K562 (cell line): ENCODE results near the gene RPL7L1. TPM values are rescaled to one million over a fixed set of nuclear protein-coding genes. Genes with fewer than 3 reads are reported as not detected.
"Not testable (repeated sequence)": the region's sequence is repeated elsewhere in the genome, so short reads cannot be mapped to it uniquely, and the experiment has no call there.

Experiments used
- ATAC-seq: fragments of 200-7000 bp; cut with Tn5 transposase; 3 replicates; pipeline ENCODE4 v1.9.1; 2020; ENCODE audit warnings: moderate library complexity
- BruUV-seq: library from RNA; stranded (reverse); fragments of 400-500 nt; replicated peaks from 2 replicates; lab custom pipeline; 2021; lab: Mats Ljungman, UMichigan
- CTCF ChIA-PET: fragments of 300-600 bp; formaldehyde crosslinking; extraction: SDS; loops from one replicate; lab custom pipeline; 2021; ENCODE audit warnings: low intra/inter-chr PET ratio; lab: Yijun Ruan, JAX
- POLR2A ChIA-PET: fragments of 300-600, 350-650 bp; sonication (Branson Sonifier 250); formaldehyde crosslinking; extraction: SDS; loops from one replicate; lab custom pipeline; 2021; ENCODE audit warnings: antibody characterized with exemption, inconsistent platforms; lab: Yijun Ruan, JAX
- DNase-seq, 4 experiments: peaks; one replicate each; pipeline versions ENCODE4 v3.0.0 to v3.0.0-alpha.2; 2011 to 2018; ENCODE audit warnings: low spot score in 3 of 4, mixed read lengths in 3 of 4; ENCODE audit errors: extremely low read depth in 1 of 4
- FAIRE-seq: peaks from 2 replicates; lab custom pipeline; 2011; peaks lifted over from hg19 to GRCh38; lab: Jason Lieb, UNC
- H2AFZ ChIP-seq: 2 replicates; pipeline ENCODE4 v1.6.0; 2011; ENCODE audit warnings: low read depth, low read length, control low read depth, inconsistent platforms
- H3K27ac ChIP-seq: fragments of 200-600 bp; 3 replicates; pipeline ENCODE4 v1.8.0; 2011; ENCODE audit warnings: low read depth, mild to moderate bottlenecking, control low read depth, inconsistent platforms, low read length, moderate library complexity, mixed read lengths; ENCODE audit errors: extremely low read depth
- H3K27me3 ChIP-seq, 2 experiments: fragments of 300-600 bp in 1 of 2; 2 replicates in 1 of 2; 3 replicates in 1 of 2; pipeline versions ENCODE4 v1.6.0 to v1.8.0; 2011; ENCODE audit warnings: inconsistent platforms in 2 of 2, low read length in 2 of 2, mild to moderate bottlenecking in 1 of 2, mixed read lengths in 1 of 2, moderate library complexity in 1 of 2; ENCODE audit not compliant: control insufficient read depth in 2 of 2, insufficient read depth in 2 of 2
- H3K36me3 ChIP-seq: fragments of 300-600 bp; 3 replicates; pipeline ENCODE4 v1.8.0; 2011; ENCODE audit warnings: mild to moderate bottlenecking, low read length, inconsistent platforms; ENCODE audit not compliant: control insufficient read depth, insufficient read depth
- H3K4me1 ChIP-seq, 2 experiments: fragments of 200-600 bp in 1 of 2; replicated peaks in 1 of 2; 2 replicates in 1 of 2; 3 replicates in 1 of 2; pipeline versions ENCODE4 v1.5.1 to v1.8.0; 2011; ENCODE audit warnings: inconsistent platforms in 2 of 2, low read length in 2 of 2, mild to moderate bottlenecking in 1 of 2, mixed read lengths in 1 of 2, moderate library complexity in 1 of 2; ENCODE audit not compliant: control insufficient read depth in 2 of 2, insufficient read depth in 2 of 2
- H3K4me2 ChIP-seq: 2 replicates; pipeline ENCODE4 v1.6.1; 2011; ENCODE audit warnings: low read length, control low read depth, inconsistent platforms, mixed read lengths; ENCODE audit not compliant: insufficient read depth
- H3K4me3 ChIP-seq: fragments of 200-600 bp; sonication (generic), shearing (Covaris generic); 2 replicates; pipeline ENCODE4 v1.5.1; 2016; ENCODE audit warnings: control low read depth, inconsistent platforms
- H3K79me2 ChIP-seq: fragments of 200-600 bp; 3 replicates; pipeline ENCODE4 v1.8.0; 2011; ENCODE audit warnings: low read length, inconsistent platforms; ENCODE audit not compliant: control insufficient read depth, insufficient read depth
- H3K9ac ChIP-seq, 2 experiments: 2 replicates each; pipeline versions ENCODE4 v1.6.0 to v1.6.1; 2011; ENCODE audit warnings: low read depth in 2 of 2, low read length in 2 of 2, control low read depth in 1 of 2, inconsistent platforms in 1 of 2, mild to moderate bottlenecking in 1 of 2, mixed read lengths in 1 of 2; ENCODE audit not compliant: insufficient read depth in 1 of 2
- H3K9me1 ChIP-seq: one replicate; pipeline ENCODE4 v1.6.0; 2011; ENCODE audit warnings: inconsistent platforms, mild to moderate bottlenecking, low read length, moderate library complexity; ENCODE audit not compliant: control insufficient read depth, insufficient read depth
- H3K9me3 ChIP-seq: replicated peaks from 2 replicates; pipeline ENCODE4 v1.5.1; 2011; ENCODE audit warnings: low read depth, low read length, inconsistent platforms; ENCODE audit not compliant: control insufficient read depth, insufficient read depth
- H4K20me1 ChIP-seq: replicated peaks from 2 replicates; pipeline ENCODE4 v1.6.1; 2011; ENCODE audit warnings: low read length, inconsistent platforms, mixed read lengths; ENCODE audit not compliant: control insufficient read depth, insufficient read depth
- ADNP ChIP-seq: fragments of 200-800 bp; sonication (Bioruptor generic); IDR thresholded peaks from 2 replicates; pipeline ENCODE4 v1.6.1; 2016; ENCODE audit warnings: missing genetic modification characterization, missing compliant biosample characterization
- CHD1 ChIP-seq: fragments of 200-600 bp; sonication (generic); IDR thresholded peaks from one replicate; pipeline ENCODE4 v1.6.1; 2012; ENCODE audit warnings: mild to moderate bottlenecking, moderate library complexity, low read length, inconsistent platforms
- ZNF263 ChIP-seq: sonication (generic); formaldehyde crosslinking; IDR thresholded peaks from 2 replicates; pipeline ENCODE4 v1.8.0; 2022; ENCODE audit warnings: mild to moderate bottlenecking, missing genetic modification reagents, borderline replicate concordance
- WGBS: fragments of 100-300 bp; shearing (Covaris generic); methylation state at CpG from one replicate; pipeline ENCODE4 v1.1.6; 2016; ENCODE audit warnings: low coverage, mixed read lengths; ENCODE audit not compliant: insufficient coverage; ENCODE audit errors: missing lambda C conversion rate; 5-methylcytosine and 5-hydroxymethylcytosine counted together
- in situ Hi-C: fragments of 300-500 bp; cut with MboI; formaldehyde crosslinking; loops from 4 replicates; pipeline ENCODE4 v1.15.0; 2018; ENCODE audit warnings: inconsistent platforms, mixed read lengths
- intact Hi-C: fragments of 100-400 bp; cut with micrococcal nuclease; formaldehyde crosslinking; loops from 2 replicates; pipeline ENCODE4 v1.14.2; 2022
- polyA plus RNA-seq, 8 experiments: library from polyadenylated mRNA; depleted of rRNA in 4 of 8; stranded (reverse) in 5 of 8; unstranded in 3 of 8; fragments of >200 nt; fragmentation: Nextera tagmentation in 2 of 8; fragmentation: Illumina TruSeq in 1 of 8; extraction: Ambion mirVana in 2 of 8; extraction: Trizol in 1 of 8; gene quantifications; 2 replicates each; pipeline versions ENCODE4 v1.2.1 to v1.2.3, GENCODE V29; 2011 to 2014; ENCODE audit warnings: inconsistent platforms in 1 of 8, missing spikeins in 1 of 8
- total RNA-seq, 7 experiments: library from RNA; depleted of rRNA in 6 of 7; stranded (reverse); fragments of >200 nt in 6 of 7; fragmentation: Illumina TruSeq in 2 of 7; extraction: Trizol in 2 of 7; gene quantifications; 2 replicates each; pipeline versions ENCODE4 v1.2.1 to v1.2.3, GENCODE V29; 2011 to 2021; ENCODE audit warnings: low replicate concordance in 1 of 7
- TF ChIP-seq, protein P1 (sequence below): fragments of 450-650 bp; IDR thresholded peaks from 2 replicates; pipeline ENCODE4 v1.7.0; 2016; ENCODE audit warnings: borderline replicate concordance
- TF ChIP-seq, protein P2 (sequence below): fragments of 450-650 bp; IDR thresholded peaks from 2 replicates; pipeline ENCODE4 v1.6.1; 2016; ENCODE audit warnings: mild to moderate bottlenecking
- TF ChIP-seq, protein P3 (sequence below), 2 experiments: fragments of 450-650 bp in 1 of 2; sonication (generic) in 1 of 2; formaldehyde crosslinking in 1 of 2; IDR thresholded peaks; 2 replicates each; pipeline versions ENCODE4 v1.7.1 to v1.9.0; 2016 to 2022; ENCODE audit warnings: inconsistent platforms in 1 of 2, mild to moderate bottlenecking in 1 of 2, missing genetic modification reagents in 1 of 2

Gene RPL7L1
- total and polyA plus RNA-seq, 9 of the 15 experiments (the other 6 are each of a cell fraction or from before 2014, with no cell fraction given), result 129 to 259 (median 164) TPM

DNA sequence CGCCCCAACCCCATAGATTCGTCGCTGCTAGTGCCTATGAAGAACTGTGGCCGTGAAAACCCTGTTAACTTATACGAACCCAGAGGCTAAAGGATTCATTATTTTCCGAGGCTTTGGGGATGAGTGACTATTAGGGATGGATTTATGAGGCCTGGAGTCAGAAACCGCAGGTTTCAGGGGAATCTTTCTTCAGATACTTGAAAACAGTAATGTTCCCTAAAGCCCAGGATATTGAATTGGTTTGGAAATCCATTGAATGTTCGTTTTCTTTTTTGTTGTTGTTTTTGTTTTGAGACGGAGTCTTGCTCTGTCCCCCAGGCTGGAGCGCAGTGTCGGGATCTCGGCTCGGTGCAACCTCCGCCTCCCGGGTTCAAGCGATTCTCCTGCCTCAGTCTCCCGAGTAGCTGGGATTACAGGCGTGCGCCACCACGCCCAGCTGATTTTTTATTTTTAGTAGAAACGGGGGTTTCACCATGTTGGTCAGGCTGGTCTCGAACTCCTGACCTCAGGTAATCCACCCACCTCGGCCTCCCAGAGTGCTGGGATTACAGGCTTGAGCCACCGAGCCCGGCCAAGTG is 913 bp downstream of the RPL7L1 start:
- TSS peak; percentile 77 for BruUV-seq
- peak; percentile 6 for FAIRE-seq
- Histone ChIP-seq H3K9ac (peak overlapping the region; percentile 92 to 99), H3K4me1 (peaks cover 0 to 20% of the 10 kb centered on the region in 2 experiments; a peak in 3 of 5 replicates), H3K4me3 (peak overlapping the region; percentile 92), H3K4me2 (peak overlapping the region; percentile 99), H2AFZ (peak overlapping the region; percentile 100), H3K27ac (peak overlapping the region; percentile 99), H3K79me2 (peaks cover 57% of the 10 kb centered on the region), H3K36me3 (peaks cover 43% of the 10 kb centered on the region)
- intact Hi-C loops, DNase-seq, H3K27me3 ChIP-seq, H3K9me3 ChIP-seq, H3K9me1 ChIP-seq, CTCF ChIA-PET, ATAC-seq, H4K20me1 ChIP-seq, in situ Hi-C loops: not testable (repeated sequence)
- WGBS, result under 1% methylated on average over 25 of the region's 25 CpGs
- POLR2A ChIA-PET, result interaction anchor here (0.6 to 5.0 kb wide), 38 partner anchors 8 to 1096 kb away, joined by 3 to 34 read pairs (median 4); partner anchors contain the start of genes BICRAL, TBCC and TOMM6
- TF ChIP-seq ADNP (tag) (peak; percentile 67), CHD1 (peak; percentile 88), ZNF263 (peak; percentile 12; the same call in 1 of the 2 replicates)
- TF ChIP-seq, protein P1, sequence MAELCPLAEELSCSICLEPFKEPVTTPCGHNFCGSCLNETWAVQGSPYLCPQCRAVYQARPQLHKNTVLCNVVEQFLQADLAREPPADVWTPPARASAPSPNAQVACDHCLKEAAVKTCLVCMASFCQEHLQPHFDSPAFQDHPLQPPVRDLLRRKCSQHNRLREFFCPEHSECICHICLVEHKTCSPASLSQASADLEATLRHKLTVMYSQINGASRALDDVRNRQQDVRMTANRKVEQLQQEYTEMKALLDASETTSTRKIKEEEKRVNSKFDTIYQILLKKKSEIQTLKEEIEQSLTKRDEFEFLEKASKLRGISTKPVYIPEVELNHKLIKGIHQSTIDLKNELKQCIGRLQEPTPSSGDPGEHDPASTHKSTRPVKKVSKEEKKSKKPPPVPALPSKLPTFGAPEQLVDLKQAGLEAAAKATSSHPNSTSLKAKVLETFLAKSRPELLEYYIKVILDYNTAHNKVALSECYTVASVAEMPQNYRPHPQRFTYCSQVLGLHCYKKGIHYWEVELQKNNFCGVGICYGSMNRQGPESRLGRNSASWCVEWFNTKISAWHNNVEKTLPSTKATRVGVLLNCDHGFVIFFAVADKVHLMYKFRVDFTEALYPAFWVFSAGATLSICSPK, result 0 out of 2 replicates have a peak, but pooled peaks have one; percentile 76
- TF ChIP-seq, protein P2, sequence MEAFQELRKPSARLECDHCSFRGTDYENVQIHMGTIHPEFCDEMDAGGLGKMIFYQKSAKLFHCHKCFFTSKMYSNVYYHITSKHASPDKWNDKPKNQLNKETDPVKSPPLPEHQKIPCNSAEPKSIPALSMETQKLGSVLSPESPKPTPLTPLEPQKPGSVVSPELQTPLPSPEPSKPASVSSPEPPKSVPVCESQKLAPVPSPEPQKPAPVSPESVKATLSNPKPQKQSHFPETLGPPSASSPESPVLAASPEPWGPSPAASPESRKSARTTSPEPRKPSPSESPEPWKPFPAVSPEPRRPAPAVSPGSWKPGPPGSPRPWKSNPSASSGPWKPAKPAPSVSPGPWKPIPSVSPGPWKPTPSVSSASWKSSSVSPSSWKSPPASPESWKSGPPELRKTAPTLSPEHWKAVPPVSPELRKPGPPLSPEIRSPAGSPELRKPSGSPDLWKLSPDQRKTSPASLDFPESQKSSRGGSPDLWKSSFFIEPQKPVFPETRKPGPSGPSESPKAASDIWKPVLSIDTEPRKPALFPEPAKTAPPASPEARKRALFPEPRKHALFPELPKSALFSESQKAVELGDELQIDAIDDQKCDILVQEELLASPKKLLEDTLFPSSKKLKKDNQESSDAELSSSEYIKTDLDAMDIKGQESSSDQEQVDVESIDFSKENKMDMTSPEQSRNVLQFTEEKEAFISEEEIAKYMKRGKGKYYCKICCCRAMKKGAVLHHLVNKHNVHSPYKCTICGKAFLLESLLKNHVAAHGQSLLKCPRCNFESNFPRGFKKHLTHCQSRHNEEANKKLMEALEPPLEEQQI, result 0 out of 2 replicates have a peak, but pooled peaks have one; percentile 2
- TF ChIP-seq, protein P3, sequence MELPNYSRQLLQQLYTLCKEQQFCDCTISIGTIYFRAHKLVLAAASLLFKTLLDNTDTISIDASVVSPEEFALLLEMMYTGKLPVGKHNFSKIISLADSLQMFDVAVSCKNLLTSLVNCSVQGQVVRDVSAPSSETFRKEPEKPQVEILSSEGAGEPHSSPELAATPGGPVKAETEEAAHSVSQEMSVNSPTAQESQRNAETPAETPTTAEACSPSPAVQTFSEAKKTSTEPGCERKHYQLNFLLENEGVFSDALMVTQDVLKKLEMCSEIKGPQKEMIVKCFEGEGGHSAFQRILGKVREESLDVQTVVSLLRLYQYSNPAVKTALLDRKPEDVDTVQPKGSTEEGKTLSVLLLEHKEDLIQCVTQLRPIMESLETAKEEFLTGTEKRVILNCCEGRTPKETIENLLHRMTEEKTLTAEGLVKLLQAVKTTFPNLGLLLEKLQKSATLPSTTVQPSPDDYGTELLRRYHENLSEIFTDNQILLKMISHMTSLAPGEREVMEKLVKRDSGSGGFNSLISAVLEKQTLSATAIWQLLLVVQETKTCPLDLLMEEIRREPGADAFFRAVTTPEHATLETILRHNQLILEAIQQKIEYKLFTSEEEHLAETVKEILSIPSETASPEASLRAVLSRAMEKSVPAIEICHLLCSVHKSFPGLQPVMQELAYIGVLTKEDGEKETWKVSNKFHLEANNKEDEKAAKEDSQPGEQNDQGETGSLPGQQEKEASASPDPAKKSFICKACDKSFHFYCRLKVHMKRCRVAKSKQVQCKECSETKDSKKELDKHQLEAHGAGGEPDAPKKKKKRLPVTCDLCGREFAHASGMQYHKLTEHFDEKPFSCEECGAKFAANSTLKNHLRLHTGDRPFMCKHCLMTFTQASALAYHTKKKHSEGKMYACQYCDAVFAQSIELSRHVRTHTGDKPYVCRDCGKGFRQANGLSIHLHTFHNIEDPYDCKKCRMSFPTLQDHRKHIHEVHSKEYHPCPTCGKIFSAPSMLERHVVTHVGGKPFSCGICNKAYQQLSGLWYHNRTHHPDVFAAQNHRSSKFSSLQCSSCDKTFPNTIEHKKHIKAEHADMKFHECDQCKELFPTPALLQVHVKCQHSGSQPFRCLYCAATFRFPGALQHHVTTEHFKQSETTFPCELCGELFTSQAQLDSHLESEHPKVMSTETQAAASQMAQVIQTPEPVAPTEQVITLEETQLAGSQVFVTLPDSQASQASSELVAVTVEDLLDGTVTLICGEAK (IDR thresholded peaks at IDR 0.05), result peak; percentile 49; the same call in 1 of the 2 replicates
- TF ChIP-seq, protein P3 (CRISPR knock-in tag; IDR thresholded peaks at IDR 0.05), result not testable (repeated sequence)
